HepG2 (cell line): Measurements from ENCODE around the gene ZKSCAN8. TPM values are rescaled to one million over a fixed set of nuclear protein-coding genes. Genes with fewer than 3 reads are reported as not detected.

Experiments
- CBX2 ChIP-seq, 2 experiments: fragments of 200-600 bp in 1 of 2; sonication (generic); formaldehyde crosslinking in 1 of 2; IDR thresholded peaks; 2 replicates each; pipeline versions ENCODE4 v1.7.0 to v1.8.1; 2018 to 2022; ENCODE audit warnings: low read depth in 2 of 2, low read length in 1 of 2, mild to moderate bottlenecking in 1 of 2, missing genetic modification reagents in 1 of 2
- CENPX ChIP-seq: sonication (generic); formaldehyde crosslinking; IDR thresholded peaks from 2 replicates; pipeline ENCODE4 v1.9.0; 2021; ENCODE audit warnings: mild to moderate bottlenecking, missing genetic modification reagents, moderate library complexity
- CTCF ChIP-seq: sonication (generic); formaldehyde crosslinking; IDR thresholded peaks from 2 replicates; pipeline ENCODE4 v1.5.0; 2020; ENCODE audit warnings: mild to moderate bottlenecking, missing genetic modification reagents, moderate library complexity
- EED ChIP-seq: sonication (generic); formaldehyde crosslinking; IDR thresholded peaks from 2 replicates; pipeline ENCODE4 v1.5.0; 2020; ENCODE audit warnings: mild to moderate bottlenecking, missing genetic modification reagents
- GATAD1 ChIP-seq: IDR thresholded peaks from 2 replicates; pipeline ENCODE4 v1.6.1; 2016; ENCODE audit warnings: missing genetic modification reagents, missing compliant biosample characterization
- HNF1B ChIP-seq: sonication (generic); formaldehyde crosslinking; IDR thresholded peaks from 2 replicates; pipeline ENCODE4 v1.5.1; 2020; ENCODE audit warnings: mild to moderate bottlenecking, moderate library complexity, missing genetic modification reagents
- KDM2A ChIP-seq: sonication (generic); formaldehyde crosslinking; IDR thresholded peaks from 2 replicates; pipeline ENCODE4 v1.4.0; 2020; ENCODE audit warnings: low read depth, missing genetic modification reagents, borderline replicate concordance
- NR2C2 ChIP-seq: sonication (generic); formaldehyde crosslinking; IDR thresholded peaks from 2 replicates; pipeline ENCODE4 v1.4.0; 2020; ENCODE audit warnings: missing genetic modification reagents, mild to moderate bottlenecking, moderate library complexity, borderline replicate concordance
- PHF20 ChIP-seq: sonication (generic); formaldehyde crosslinking; IDR thresholded peaks from 2 replicates; pipeline ENCODE4 v1.5.0; 2020; ENCODE audit warnings: mild to moderate bottlenecking, missing genetic modification reagents
- POLR2AphosphoS5 ChIP-seq: IDR thresholded peaks from 2 replicates; pipeline ENCODE4 v1.6.1; 2012; ENCODE audit warnings: low read depth, low read length
- RCOR2 ChIP-seq: IDR thresholded peaks from 2 replicates; pipeline ENCODE4 v1.6.1; 2016; ENCODE audit warnings: missing biosample characterization, missing genetic modification reagents
- SIN3B ChIP-seq: fragments of 150-350 bp; IDR thresholded peaks from 2 replicates; pipeline ENCODE4 v1.6.1; 2014; ENCODE audit warnings: low read length
- SOX13 ChIP-seq, 3 experiments: fragments of 450-650 bp in 1 of 3; sonication (generic) in 1 of 3; formaldehyde crosslinking in 1 of 3; IDR thresholded peaks in 2 of 3; conservative IDR thresholded peaks in 1 of 3; 2 replicates each; pipeline versions ENCODE4 v1.5.0 to v1.6.1; 2016 to 2020; ENCODE audit warnings: antibody characterized with exemption in 1 of 3, mild to moderate bottlenecking in 1 of 3, missing compliant biosample characterization in 1 of 3, missing genetic modification reagents in 1 of 3, moderate library complexity in 1 of 3
- SP2 ChIP-seq: sonication (generic); formaldehyde crosslinking; IDR thresholded peaks from 2 replicates; pipeline ENCODE4 v1.5.1; 2020; ENCODE audit warnings: mild to moderate bottlenecking, missing genetic modification reagents
- ZC3H13 ChIP-seq: sonication (generic); formaldehyde crosslinking; IDR thresholded peaks from 2 replicates; pipeline ENCODE4 v1.8.1; 2023; ENCODE audit warnings: mild to moderate bottlenecking, missing genetic modification reagents, moderate library complexity
- ZFX ChIP-seq: sonication (generic); formaldehyde crosslinking; IDR thresholded peaks from 2 replicates; pipeline ENCODE4 v1.4.0; 2020; ENCODE audit warnings: mild to moderate bottlenecking, low read depth, missing genetic modification reagents, moderate library complexity
- ZFY ChIP-seq: sonication (generic); formaldehyde crosslinking; IDR thresholded peaks from 2 replicates; pipeline ENCODE4 v1.4.0; 2020; ENCODE audit warnings: missing genetic modification reagents
- ZNF432 ChIP-seq: sonication (generic); formaldehyde crosslinking; IDR thresholded peaks from 2 replicates; pipeline ENCODE4 v1.5.0; 2020; ENCODE audit warnings: missing genetic modification reagents, mild to moderate bottlenecking, borderline replicate concordance
- ZNF446 ChIP-seq: sonication (generic); formaldehyde crosslinking; IDR thresholded peaks from 2 replicates; pipeline ENCODE4 v1.5.0; 2020; ENCODE audit warnings: mild to moderate bottlenecking, missing genetic modification reagents
- ZNF501 ChIP-seq: sonication (generic); formaldehyde crosslinking; IDR thresholded peaks from 2 replicates; pipeline ENCODE4 v1.5.1; 2020; ENCODE audit warnings: mild to moderate bottlenecking, moderate library complexity, missing genetic modification reagents
- ZNF556 ChIP-seq: sonication (generic); formaldehyde crosslinking; IDR thresholded peaks from 2 replicates; pipeline ENCODE4 v1.4.0; 2020; ENCODE audit warnings: mild to moderate bottlenecking, missing genetic modification reagents, borderline replicate concordance
- ZNF703 ChIP-seq: sonication (generic); formaldehyde crosslinking; IDR thresholded peaks from 2 replicates; pipeline ENCODE4 v1.5.1; 2020; ENCODE audit warnings: missing genetic modification reagents, mild to moderate bottlenecking, moderate library complexity, borderline replicate concordance
- polyA plus RNA-seq, 8 experiments: library from polyadenylated mRNA; depleted of rRNA in 3 of 8; stranded (reverse) in 7 of 8; unstranded in 1 of 8; fragments of >200 nt; fragmentation: Illumina TruSeq in 4 of 8; extraction: Trizol in 4 of 8; gene quantifications; 2 replicates each; pipeline versions ENCODE4 v1.2.1 to v1.2.3, GENCODE V29; 2011 to 2016; ENCODE audit warnings: low read depth in 4 of 8, missing spikeins in 1 of 8, mixed read lengths in 1 of 8; ENCODE audit not compliant: insufficient read depth in 1 of 8
- total RNA-seq, 5 experiments: library from RNA; depleted of rRNA; stranded (reverse); fragments of >200 nt; fragmentation: Illumina TruSeq; extraction: Trizol; gene quantifications; 2 replicates each; pipeline ENCODE4 v1.2.3, GENCODE V29; 2016; ENCODE audit warnings: low read depth in 1 of 5
- TF ChIP-seq, protein P1 (sequence below): sonication (generic); formaldehyde crosslinking; IDR thresholded peaks from 2 replicates; pipeline ENCODE4 v1.8.0; 2022; ENCODE audit warnings: low read depth, missing genetic modification reagents

Gene ZKSCAN8
- total and polyA plus RNA-seq, 2 of the 13 experiments (the other 11 are each of a cell fraction or from before 2014, with no cell fraction given) = 12.4 to 20.9 TPM

- TF ChIP-seq HNF1B (CRISPR knock-in tag) (peak; percentile 97), CENPX (CRISPR knock-in tag) (no peak), ZNF432 (CRISPR knock-in tag) (no peak; the same call in 1 of the 2 replicates), KDM2A (CRISPR knock-in tag) (peak; percentile 97), CTCF (peak; percentile 37), ZFY (CRISPR knock-in tag) (peak; percentile 96), SP2 (peak; percentile 65), GATAD1 (CRISPR knock-in tag) (peak; percentile 98), ZC3H13 (CRISPR knock-in tag) (peak; percentile 93; the same call in 1 of the 2 replicates), ZNF501 (CRISPR knock-in tag) (peak; percentile 100), SOX13 (IDR thresholded peaks at IDR 0.05) (0 out of 2 replicates have a peak, but pooled peaks have one; percentile 57), SOX13 (CRISPR knock-in tag; conservative IDR thresholded peaks at IDR 0.05 in 1 of 2, IDR thresholded peaks at IDR 0.05 in 1 of 2) (peak in 1 of 2 experiments; percentile 67; a peak in 1 of 4 replicates), RCOR2 (CRISPR knock-in tag) (peak; percentile 74), NR2C2 (CRISPR knock-in tag) (peak; percentile 97), ZNF703 (CRISPR knock-in tag) (no peak; the same call in 1 of the 2 replicates), ZNF446 (peak; percentile 52; the same call in 1 of the 2 replicates), ZNF556 (CRISPR knock-in tag) (peak; percentile 94), SIN3B (peak; percentile 94), EED (CRISPR knock-in tag) (peak; percentile 98), ZFX (CRISPR knock-in tag) (peak; percentile 97), PHF20 (CRISPR knock-in tag) (peak; percentile 98), POLR2AphosphoS5 (peak; percentile 92), CBX2 (IDR thresholded peaks at IDR 0.05; ENCODE audit: low read depth, low read length) (no peak), CBX2 (CRISPR knock-in tag; IDR thresholded peaks at IDR 0.05; ENCODE audit: low read depth) (0 out of 2 replicates have a peak, but pooled peaks have one; percentile 55)
- TF ChIP-seq, protein P1, sequence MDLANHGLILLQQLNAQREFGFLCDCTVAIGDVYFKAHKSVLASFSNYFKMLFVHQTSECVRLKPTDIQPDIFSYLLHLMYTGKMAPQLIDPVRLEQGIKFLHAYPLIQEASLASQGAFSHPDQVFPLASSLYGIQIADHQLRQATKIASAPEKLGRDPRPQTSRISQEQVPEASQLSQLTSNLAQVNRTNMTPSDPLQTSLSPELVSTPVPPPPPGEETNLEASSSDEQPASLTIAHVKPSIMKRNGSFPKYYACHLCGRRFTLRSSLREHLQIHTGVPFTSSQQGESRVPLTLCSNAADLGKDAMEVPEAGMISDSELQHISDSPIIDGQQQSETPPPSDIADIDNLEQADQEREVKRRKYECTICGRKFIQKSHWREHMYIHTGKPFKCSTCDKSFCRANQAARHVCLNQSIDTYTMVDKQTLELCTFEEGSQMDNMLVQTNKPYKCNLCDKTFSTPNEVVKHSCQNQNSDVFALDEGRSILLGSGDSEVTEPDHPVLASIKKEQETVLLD = peak; percentile 93
Measured at GRCh38 chr6:28136585-28137504, 4.8 kb upstream of the ZKSCAN8 start (continued).
